WTC11 (cell line): Measurements from ENCODE around the gene CDC6. TPM values are rescaled to one million over a fixed set of nuclear protein-coding genes. Genes with fewer than 3 reads are reported as not detected.

Experiments
- AR ChIP-seq: fragments of 250-450 bp; sonication (Bioruptor Pico); IDR thresholded peaks from 2 replicates; pipeline ENCODE4 v1.9.0; 2021; ENCODE audit warnings: mild to moderate bottlenecking
- ARID4B ChIP-seq: sonication (generic); formaldehyde crosslinking; IDR thresholded peaks from 2 replicates; pipeline ENCODE4 v1.8.0; 2023; ENCODE audit warnings: missing genetic modification reagents, mild to moderate bottlenecking, borderline replicate concordance
- ATF2 ChIP-seq: sonication (generic); formaldehyde crosslinking; IDR thresholded peaks from 2 replicates; pipeline ENCODE4 v1.8.1; 2022; ENCODE audit warnings: low read depth, missing genetic modification reagents, borderline replicate concordance
- ATF6 ChIP-seq: sonication (generic); formaldehyde crosslinking; IDR thresholded peaks from 2 replicates; pipeline ENCODE4 v1.8.1; 2023; ENCODE audit warnings: mild to moderate bottlenecking, missing genetic modification reagents
- E2F4 ChIP-seq: sonication (generic); formaldehyde crosslinking; IDR thresholded peaks from 2 replicates; pipeline ENCODE4 v1.8.1; 2022; ENCODE audit warnings: low read depth, mild to moderate bottlenecking, moderate library complexity, missing genetic modification reagents, borderline replicate concordance
- FOXP1 ChIP-seq: sonication (generic); formaldehyde crosslinking; IDR thresholded peaks from 2 replicates; pipeline ENCODE4 v1.8.0; 2022; ENCODE audit warnings: missing genetic modification reagents, mild to moderate bottlenecking, moderate library complexity, borderline replicate concordance
- JUN ChIP-seq: sonication (generic); formaldehyde crosslinking; IDR thresholded peaks from 2 replicates; pipeline ENCODE4 v1.8.0; 2023; ENCODE audit warnings: mild to moderate bottlenecking, missing genetic modification reagents
- MLX ChIP-seq: sonication (generic); formaldehyde crosslinking; IDR thresholded peaks from 2 replicates; pipeline ENCODE4 v1.8.1; 2023; ENCODE audit warnings: mild to moderate bottlenecking, missing genetic modification reagents, moderate library complexity
- MXD4 ChIP-seq: fragments of 250-450 bp; sonication (Bioruptor Pico); IDR thresholded peaks from 2 replicates; pipeline ENCODE4 v1.8.0; 2021; ENCODE audit warnings: mild to moderate bottlenecking, moderate library complexity, borderline replicate concordance
- NFE2L1 ChIP-seq: sonication (generic); formaldehyde crosslinking; IDR thresholded peaks from 2 replicates; pipeline ENCODE4 v1.8.1; 2023; ENCODE audit warnings: missing genetic modification reagents
- NR2C2 ChIP-seq: sonication (generic); formaldehyde crosslinking; IDR thresholded peaks from 2 replicates; pipeline ENCODE4 v1.8.0; 2022; ENCODE audit warnings: mild to moderate bottlenecking, missing genetic modification reagents
- NR3C1 ChIP-seq: sonication (generic); formaldehyde crosslinking; conservative IDR thresholded peaks from 2 replicates; pipeline ENCODE4 v1.8.1; 2023; ENCODE audit warnings: low read depth, mild to moderate bottlenecking, missing genetic modification reagents
- SP1 ChIP-seq: sonication (generic); formaldehyde crosslinking; conservative IDR thresholded peaks from 2 replicates; pipeline ENCODE4 v1.8.1; 2022; ENCODE audit warnings: missing genetic modification reagents
- TEAD1 ChIP-seq: sonication (generic); formaldehyde crosslinking; IDR thresholded peaks from 2 replicates; pipeline ENCODE4 v1.8.0; 2022; ENCODE audit warnings: mild to moderate bottlenecking, missing genetic modification reagents
- TP53 ChIP-seq: sonication (generic); formaldehyde crosslinking; IDR thresholded peaks from 2 replicates; pipeline ENCODE4 v1.8.1; 2023; ENCODE audit warnings: mild to moderate bottlenecking, missing genetic modification reagents
- USF1 ChIP-seq: sonication (generic); formaldehyde crosslinking; IDR thresholded peaks from 2 replicates; pipeline ENCODE4 v1.8.0; 2022; ENCODE audit warnings: mild to moderate bottlenecking, missing genetic modification reagents
- ZBTB43 ChIP-seq: sonication (generic); formaldehyde crosslinking; IDR thresholded peaks from 2 replicates; pipeline ENCODE4 v1.8.1; 2023; ENCODE audit warnings: mild to moderate bottlenecking, missing genetic modification reagents
- ZNF219 ChIP-seq: sonication (generic); formaldehyde crosslinking; IDR thresholded peaks from 2 replicates; pipeline ENCODE4 v1.8.0; 2023; ENCODE audit warnings: missing genetic modification reagents, mild to moderate bottlenecking, borderline replicate concordance
- ZNF232 ChIP-seq: sonication (generic); formaldehyde crosslinking; IDR thresholded peaks from 2 replicates; pipeline ENCODE4 v1.8.0; 2022; ENCODE audit warnings: mild to moderate bottlenecking, missing genetic modification reagents
- ZNF317 ChIP-seq: sonication (generic); formaldehyde crosslinking; IDR thresholded peaks from 2 replicates; pipeline ENCODE4 v1.8.1; 2023; ENCODE audit warnings: low read depth, mild to moderate bottlenecking, moderate library complexity, missing genetic modification reagents, borderline replicate concordance
- ZNF671 ChIP-seq: fragments of 250-450 bp; sonication (Bioruptor Pico); IDR thresholded peaks from 2 replicates; pipeline ENCODE4 v1.8.0; 2021; ENCODE audit warnings: mild to moderate bottlenecking
- total RNA-seq: library from RNA; stranded (reverse); gene quantifications from 3 replicates; pipeline ENCODE4 v1.2.3, GENCODE V29; 2021

Gene CDC6
- total RNA-seq, 1 experiment from 2014 or later = 125 TPM

- TF ChIP-seq AR (CRISPR knock-in tag) (no peak), ZBTB43 (CRISPR knock-in tag) (peak; percentile 81; the same call in 1 of the 2 replicates), NFE2L1 (CRISPR knock-in tag) (peak; percentile 94), SP1 (peak; percentile 89), TEAD1 (peak; percentile 66; the same call in 1 of the 2 replicates), MLX (CRISPR knock-in tag) (no peak), JUN (CRISPR knock-in tag) (0 out of 2 replicates have a peak, but pooled peaks have one; percentile 7), NR3C1 (CRISPR knock-in tag) (no peak), ZNF219 (CRISPR knock-in tag) (no peak), ARID4B (CRISPR knock-in tag) (peak; percentile 82; the same call in 1 of the 2 replicates), NR2C2 (CRISPR knock-in tag) (peak; percentile 60; the same call in 1 of the 2 replicates), ZNF671 (CRISPR knock-in tag) (no peak; the same call in 1 of the 2 replicates), E2F4 (CRISPR knock-in tag) (peak; percentile 89), ATF2 (no peak), ZNF317 (CRISPR knock-in tag) (no peak), MXD4 (CRISPR knock-in tag) (no peak), USF1 (CRISPR knock-in tag) (peak; percentile 52; the same call in 1 of the 2 replicates), ATF6 (CRISPR knock-in tag) (no peak), ZNF232 (CRISPR knock-in tag) (peak; percentile 91), TP53 (CRISPR knock-in tag) (no peak), FOXP1 (CRISPR knock-in tag) (peak; percentile 82)
These were observed at the start of gene CDC6 (continued) for GRCh38 chr17:40287494-40288369.
